ENCODE results near the gene ARHGDIG. TPM values are rescaled to one million over a fixed set of nuclear protein-coding genes. Genes with fewer than 3 reads are reported as not detected.
"Not testable (repeated sequence)": the region's sequence is repeated elsewhere in the genome, so short reads cannot be mapped to it uniquely, and the experiment has no call there.

ARHGDIG gene
- total RNA-seq, 1 donor from 2014 or later = not detected

GRCh38 chr16:322476-323143 is 42.2 kb downstream of the ARHGDIG start:
- Histone ChIP-seq H3K9me3 (no peaks in the 10 kb centered on the region), H3K27me3 (no peaks in the 10 kb centered on the region), H3K4me3 (no peak overlapping the region), H3K36me3 (peaks cover 7 to 12% of the 10 kb centered on the region in 2 donors), H3K4me1 (peaks cover 0 to 3% of the 10 kb centered on the region in 2 donors), H3K27ac (no peak overlapping the region)
- TF ChIP-seq CTCF (IDR thresholded peaks at IDR 0.05) = no peak
- intact Hi-C loops (cut with DNase I) = no loop called here
- DNase-seq (ENCODE audit: low spot score in 2 of 2) = no peak

GRCh38 chr16:324201-324450 is 43.7 kb downstream of the ARHGDIG start:
- Histone ChIP-seq H3K27ac (no peak overlapping the region), H3K27me3 (no peaks in the 10 kb centered on the region), H3K36me3 (peaks cover 0 to 3% of the 10 kb centered on the region in 2 donors), H3K4me1 (peaks cover 0 to 7% of the 10 kb centered on the region in 2 donors), H3K4me3 (no peak overlapping the region), H3K9me3 (no peaks in the 10 kb centered on the region)
- DNase-seq (ENCODE audit: low spot score in 2 of 2) = no peak
- intact Hi-C loops (cut with DNase I) = no loop called here
- no peak for TF ChIP-seq CTCF (IDR thresholded peaks at IDR 0.05)

DNA sequence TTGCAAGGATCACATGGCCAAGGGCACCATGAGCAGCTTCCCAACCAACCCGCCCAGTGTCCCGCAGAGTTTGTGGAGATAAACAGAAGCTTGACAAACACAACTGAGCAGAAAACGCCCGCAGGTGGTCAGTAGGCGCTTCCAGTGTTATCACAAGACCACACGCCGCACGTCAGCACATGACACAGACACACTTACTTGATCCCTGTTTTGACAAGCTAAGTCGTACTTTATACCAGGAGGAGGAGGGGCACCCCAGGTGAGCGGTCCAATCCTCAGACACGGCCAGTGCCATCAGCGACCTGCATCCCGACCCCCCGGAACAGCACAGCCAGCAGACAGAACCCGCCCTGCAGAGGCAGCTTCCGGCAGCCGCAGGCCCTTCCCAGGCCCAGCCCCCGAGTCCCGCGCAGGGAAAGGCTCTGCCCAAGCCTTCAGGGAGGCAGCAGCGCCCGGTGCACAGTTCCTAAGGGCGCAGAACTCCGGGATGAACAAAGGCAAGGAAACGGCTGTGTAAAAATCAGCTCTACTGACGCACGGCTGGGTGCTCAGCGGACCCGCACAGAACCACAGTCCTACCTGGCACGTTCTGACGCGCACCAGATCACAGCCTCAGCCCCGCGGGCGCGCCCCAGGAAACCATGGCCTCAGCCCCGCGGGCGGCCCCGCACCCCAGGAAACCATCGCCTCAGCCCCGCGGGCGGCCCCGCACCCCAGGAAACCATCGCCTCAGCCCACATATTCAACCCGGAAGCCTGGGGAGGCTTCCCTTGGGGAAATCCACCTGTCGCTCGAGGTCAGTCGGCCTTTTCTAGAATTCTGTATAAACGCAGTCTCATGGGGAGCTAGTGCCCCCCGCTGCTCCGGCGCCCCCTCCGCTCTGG is 44.3 kb downstream of the ARHGDIG start:
- intact Hi-C loops (cut with DNase I) = no loop called here
- H3K4me3 ChIP-seq = peak overlapping the region in 1 of 2 donors; percentile 19
- H3K27ac ChIP-seq = no peak overlapping the region
- H3K9me3 ChIP-seq = no peaks in the 10 kb centered on the region
- peaks cover 0 to 7% of the 10 kb centered on the region in 2 donors for H3K4me1 ChIP-seq
- no peak for TF ChIP-seq CTCF (IDR thresholded peaks at IDR 0.05)
- DNase-seq (ENCODE audit: low spot score in 2 of 2) = no peak
- no peaks in the 10 kb centered on the region for H3K27me3 ChIP-seq
- no peaks in the 10 kb centered on the region for H3K36me3 ChIP-seq

DNA sequence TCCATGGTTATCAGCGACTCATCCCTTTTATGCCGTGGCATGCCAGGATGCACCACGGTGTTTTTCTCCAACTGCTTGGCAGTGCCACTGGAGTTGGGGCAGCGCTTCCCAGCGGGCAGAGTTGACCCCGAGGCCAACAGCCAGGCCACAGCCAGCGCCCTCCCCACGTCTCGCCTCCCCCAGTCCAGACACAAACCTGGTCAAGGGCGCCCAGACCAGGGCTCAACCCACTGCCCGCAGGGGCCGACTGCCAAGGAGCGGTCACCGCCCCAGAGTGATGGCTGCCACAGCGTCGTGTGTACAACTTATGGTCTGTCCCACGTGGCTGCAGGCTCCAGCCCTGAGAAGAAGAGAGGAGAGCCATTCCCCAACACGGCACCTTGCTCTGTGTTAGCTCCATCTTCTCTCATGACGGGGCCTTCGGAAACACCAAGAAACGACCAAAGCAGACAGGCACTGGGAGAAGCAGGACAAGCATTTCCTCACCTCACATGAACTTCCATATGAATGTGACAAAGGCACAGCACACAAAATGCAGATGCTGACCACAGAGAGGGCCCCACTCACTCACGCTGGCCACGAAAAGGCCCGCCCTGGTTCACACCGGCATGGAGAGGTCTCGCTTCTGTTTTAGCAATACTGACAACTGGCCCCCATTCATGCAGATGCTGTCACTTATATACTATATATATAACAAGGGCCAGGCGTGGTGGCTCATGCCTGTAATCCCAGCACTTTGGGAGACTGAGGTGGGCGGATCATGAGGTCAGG is 45.2 kb downstream of the ARHGDIG start:
- H3K36me3 ChIP-seq = no peaks in the 10 kb centered on the region
- H3K4me3 ChIP-seq = no peak overlapping the region
- intact Hi-C loops (cut with DNase I) = no loop called here
- no peak overlapping the region for H3K27ac ChIP-seq
- no peaks in the 10 kb centered on the region for H3K27me3 ChIP-seq
- no peak for DNase-seq (ENCODE audit: low spot score in 2 of 2)
- TF ChIP-seq CTCF (IDR thresholded peaks at IDR 0.05) = no peak
- H3K4me1 ChIP-seq = peaks cover 0 to 7% of the 10 kb centered on the region in 2 donors
- no peaks in the 10 kb centered on the region for H3K9me3 ChIP-seq

- Histone ChIP-seq H3K36me3 (no peaks in the 10 kb centered on the region), H3K9me3 (no peaks in the 10 kb centered on the region), H3K27me3 (no peaks in the 10 kb centered on the region), H3K27ac (no peak overlapping the region), H3K4me3 (no peak overlapping the region), H3K4me1 (peaks cover 0 to 7% of the 10 kb centered on the region in 2 donors)
- TF ChIP-seq CTCF (IDR thresholded peaks at IDR 0.05) = no peak
- intact Hi-C loops (cut with DNase I) = no loop called here
- no peak for DNase-seq (ENCODE audit: low spot score in 2 of 2)
Measured at GRCh38 chr16:330741-331140, 50.4 kb downstream of the ARHGDIG start.

DNA sequence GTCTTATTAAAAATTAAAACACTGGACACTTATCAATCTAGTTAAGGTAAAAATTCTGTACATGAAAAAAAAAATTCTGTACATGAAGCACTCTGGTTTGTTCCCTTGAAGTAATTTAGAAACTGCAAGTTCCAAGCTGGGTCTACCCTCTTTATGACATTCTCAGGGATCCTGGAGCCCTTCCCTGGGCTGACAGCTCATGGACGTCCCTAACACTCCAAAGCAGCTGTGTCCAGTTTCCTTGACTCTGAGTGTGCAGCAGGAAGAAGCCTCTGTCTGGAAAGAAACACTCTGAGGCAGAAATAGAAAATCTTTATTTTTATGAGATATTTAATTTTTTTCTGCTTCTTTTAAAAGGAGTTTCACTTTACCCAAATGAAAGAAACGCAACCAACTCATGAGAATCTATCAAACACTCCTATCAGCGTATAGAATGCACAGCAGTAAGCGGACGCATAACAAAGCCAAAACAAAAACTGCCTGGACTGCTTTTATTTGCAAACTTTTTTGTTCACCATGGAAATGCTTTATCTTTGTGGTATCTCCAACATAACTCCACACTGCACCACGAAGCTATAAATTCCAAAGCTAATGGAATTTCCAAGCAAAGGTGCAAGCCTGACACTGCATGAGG is 50.9 kb downstream of the ARHGDIG start:
- DNase-seq (ENCODE audit: low spot score in 2 of 2); intact Hi-C loops (cut with DNase I); H3K27ac ChIP-seq; H3K4me3 ChIP-seq; H3K4me1 ChIP-seq; H3K36me3 ChIP-seq; H3K9me3 ChIP-seq; H3K27me3 ChIP-seq: not testable (repeated sequence)
